Measurements from ENCODE around the gene PAFAH2. TPM values are rescaled to one million over a fixed set of nuclear protein-coding genes. Genes with fewer than 3 reads are reported as not detected.

The PAFAH2 gene
- total and polyA plus RNA-seq, 2 of the 13 experiments (the other 11 are each of a cell fraction or from before 2014, with no cell fraction given): 6.9 to 9.4 TPM

GRCh38 chr1:25922056-25922970 is 75.5 kb downstream of the PAFAH2 start (continued):
- no peak for TF ChIP-seq MTA3 (CRISPR knock-in tag; IDR thresholded peaks at IDR 0.05)
- no peak for TF ChIP-seq ZNF543 (CRISPR knock-in tag; IDR thresholded peaks at IDR 0.05)
- peak; percentile 59; the same call in 1 of the 2 replicates for TF ChIP-seq KDM5B (CRISPR knock-in tag; IDR thresholded peaks at IDR 0.05; ENCODE audit: borderline replicate concordance)
- TF ChIP-seq MXD1 (CRISPR knock-in tag; IDR thresholded peaks at IDR 0.05): peak; percentile 38; the same call in 1 of the 2 replicates
- TF ChIP-seq ZNF775 (CRISPR knock-in tag; IDR thresholded peaks at IDR 0.05; ENCODE audit: borderline replicate concordance): no peak
- no peak for TF ChIP-seq NFKB2 (CRISPR knock-in tag; IDR thresholded peaks at IDR 0.05; ENCODE audit: borderline replicate concordance)
- TF ChIP-seq ZSCAN22 (CRISPR knock-in tag; IDR thresholded peaks at IDR 0.05): no peak
- peak; percentile 73; the same call in 1 of the 2 replicates for TF ChIP-seq MTA1 (CRISPR knock-in tag; IDR thresholded peaks at IDR 0.05; ENCODE audit: borderline replicate concordance)
- no peak for TF ChIP-seq FOXJ3 (CRISPR knock-in tag; IDR thresholded peaks at IDR 0.05; ENCODE audit: borderline replicate concordance)
- TF ChIP-seq SRSF1 (optimal IDR thresholded peaks at IDR 0.05; ENCODE audit: low read depth, low read length): no peak
- peak; percentile 68 for TF ChIP-seq ZNF687 (CRISPR knock-in tag; IDR thresholded peaks at IDR 0.05)
- TF ChIP-seq NAIF1 (CRISPR knock-in tag; IDR thresholded peaks at IDR 0.05; ENCODE audit: borderline replicate concordance): no peak
- no peak for TF ChIP-seq PRDM10 (CRISPR knock-in tag; IDR thresholded peaks at IDR 0.05; ENCODE audit: low read depth)
- no peak for TF ChIP-seq KMT2A (CRISPR knock-in tag; IDR thresholded peaks at IDR 0.05)
- no peak for TF ChIP-seq CBFB (CRISPR knock-in tag; IDR thresholded peaks at IDR 0.05)
- TF ChIP-seq FOXO1 (CRISPR knock-in tag; IDR thresholded peaks at IDR 0.05): no peak
- TF ChIP-seq ZGPAT (CRISPR knock-in tag; IDR thresholded peaks at IDR 0.05): 0 out of 2 replicates have a peak, but pooled peaks have one; percentile 18
- TF ChIP-seq ZNF260 (CRISPR knock-in tag; IDR thresholded peaks at IDR 0.05; ENCODE audit: borderline replicate concordance, low read depth): no peak
- no peak for TF ChIP-seq ZNF572 (CRISPR knock-in tag; IDR thresholded peaks at IDR 0.05)
